ENCODE results near the gene PAGR1. TPM values are rescaled to one million over a fixed set of nuclear protein-coding genes. Genes with fewer than 3 reads are reported as not detected.

PAGR1 gene
- total and polyA plus RNA-seq, 2 of the 13 experiments (the other 11 are each of a cell fraction or from before 2014, with no cell fraction given) = 9.8 to 66.4 TPM

DNA sequence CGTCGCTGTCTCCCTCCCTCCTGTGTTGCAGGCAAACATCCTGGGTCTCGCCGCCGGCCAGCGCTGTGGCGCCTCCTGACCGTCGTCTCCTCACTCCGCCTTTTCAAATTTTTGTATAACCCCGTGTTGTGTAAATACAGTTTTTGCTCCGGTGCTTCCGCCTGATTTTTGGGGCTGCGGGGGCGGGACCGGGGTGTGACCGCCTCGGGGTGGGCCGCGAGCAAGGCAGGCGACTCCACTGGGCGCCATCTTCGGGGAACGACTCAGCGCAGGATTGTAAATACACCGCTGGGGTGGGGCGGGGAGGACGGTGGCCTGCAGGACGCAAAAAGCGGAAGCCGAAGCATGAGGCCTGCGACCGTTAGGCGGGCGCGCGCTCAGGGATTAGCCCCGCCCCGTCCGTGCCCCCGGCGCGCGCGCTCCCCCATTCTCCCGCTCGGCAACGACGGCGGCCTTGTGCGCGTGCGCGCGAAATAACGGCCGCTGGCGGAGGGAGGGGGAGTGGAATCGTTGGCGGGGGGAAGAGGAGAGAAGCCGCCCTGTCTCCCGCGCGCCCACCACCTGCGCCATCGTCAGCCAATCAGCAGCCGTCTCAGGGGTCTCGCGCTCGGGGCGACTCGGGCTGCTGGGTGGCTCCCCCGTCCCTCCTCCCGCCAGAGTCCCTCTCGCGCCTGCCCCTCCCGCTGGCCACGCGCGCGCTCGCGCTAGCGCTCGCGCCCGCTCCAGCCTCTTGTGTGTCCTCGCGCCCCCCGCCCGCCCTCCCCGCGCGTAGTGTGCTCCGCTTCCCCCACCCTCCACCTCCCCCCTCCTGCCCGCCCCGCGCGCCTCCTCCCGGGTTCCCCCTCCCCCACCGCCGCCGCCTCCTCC, 10.5 kb upstream of the PAGR1 start (continued):
- TF ChIP-seq ELF4 (CRISPR knock-in tag; IDR thresholded peaks at IDR 0.05; ENCODE audit: borderline replicate concordance) (0 out of 2 replicates have a peak, but pooled peaks have one; percentile 46), HDAC2 (CRISPR knock-in tag; IDR thresholded peaks at IDR 0.05) (peak; percentile 82), ZBTB21 (CRISPR knock-in tag; IDR thresholded peaks at IDR 0.05) (0 out of 2 replicates have a peak, but pooled peaks have one; percentile 25), KAT2B (IDR thresholded peaks at IDR 0.05; ENCODE audit: borderline replicate concordance, low read depth, low read length) (no peak), HOXA7 (CRISPR knock-in tag; IDR thresholded peaks at IDR 0.05) (no peak), NR1H2 (CRISPR knock-in tag; IDR thresholded peaks at IDR 0.05; ENCODE audit: borderline replicate concordance, low read depth) (no peak), ETV6 (CRISPR knock-in tag; conservative IDR thresholded peaks at IDR 0.05) (peak; percentile 81; the same call in 1 of the 2 replicates), THAP11 (CRISPR knock-in tag; IDR thresholded peaks at IDR 0.05) (peak; percentile 94), ZBTB3 (CRISPR knock-in tag; IDR thresholded peaks at IDR 0.05; ENCODE audit: borderline replicate concordance, low read depth) (peak; percentile 59; the same call in 1 of the 2 replicates), FOXM1 (CRISPR knock-in tag; IDR thresholded peaks at IDR 0.05) (0 out of 2 replicates have a peak, but pooled peaks have one; percentile 79), NFATC3 (CRISPR knock-in tag; IDR thresholded peaks at IDR 0.05) (peak; percentile 61; the same call in 1 of the 2 replicates), ZNF781 (CRISPR knock-in tag; IDR thresholded peaks at IDR 0.05; ENCODE audit: borderline replicate concordance, not compliant biosample characterization) (peak; percentile 76), GATAD2A (CRISPR knock-in tag; IDR thresholded peaks at IDR 0.05) (peak; percentile 81), POLR2A (IDR thresholded peaks at IDR 0.05; ENCODE audit: insufficient read depth in 1 of 2, low read depth in 2 of 2, low read length in 2 of 2) (peak in 1 of 2 experiments; percentile 82; a peak in 2 of 4 replicates), GABPB1 (CRISPR knock-in tag; IDR thresholded peaks at IDR 0.05) (peak; percentile 92), HDAC6 (IDR thresholded peaks at IDR 0.05; ENCODE audit: low read depth, low read length) (no peak), ZBTB42 (CRISPR knock-in tag; IDR thresholded peaks at IDR 0.05) (peak; percentile 80; the same call in 1 of the 2 replicates)
- TF ChIP-seq, protein P1, sequence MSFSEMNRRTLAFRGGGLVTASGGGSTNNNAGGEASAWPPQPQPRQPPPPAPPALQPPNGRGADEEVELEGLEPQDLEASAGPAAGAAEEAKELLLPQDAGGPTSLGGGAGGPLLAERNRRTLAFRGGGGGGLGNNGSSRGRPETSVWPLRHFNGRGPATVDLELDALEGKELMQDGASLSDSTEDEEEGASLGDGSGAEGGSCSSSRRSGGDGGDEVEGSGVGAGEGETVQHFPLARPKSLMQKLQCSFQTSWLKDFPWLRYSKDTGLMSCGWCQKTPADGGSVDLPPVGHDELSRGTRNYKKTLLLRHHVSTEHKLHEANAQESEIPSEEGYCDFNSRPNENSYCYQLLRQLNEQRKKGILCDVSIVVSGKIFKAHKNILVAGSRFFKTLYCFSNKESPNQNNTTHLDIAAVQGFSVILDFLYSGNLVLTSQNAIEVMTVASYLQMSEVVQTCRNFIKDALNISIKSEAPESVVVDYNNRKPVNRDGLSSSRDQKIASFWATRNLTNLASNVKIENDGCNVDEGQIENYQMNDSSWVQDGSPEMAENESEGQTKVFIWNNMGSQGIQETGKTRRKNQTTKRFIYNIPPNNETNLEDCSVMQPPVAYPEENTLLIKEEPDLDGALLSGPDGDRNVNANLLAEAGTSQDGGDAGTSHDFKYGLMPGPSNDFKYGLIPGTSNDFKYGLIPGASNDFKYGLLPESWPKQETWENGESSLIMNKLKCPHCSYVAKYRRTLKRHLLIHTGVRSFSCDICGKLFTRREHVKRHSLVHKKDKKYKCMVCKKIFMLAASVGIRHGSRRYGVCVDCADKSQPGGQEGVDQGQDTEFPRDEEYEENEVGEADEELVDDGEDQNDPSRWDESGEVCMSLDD (CRISPR knock-in tag; IDR thresholded peaks at IDR 0.05; ENCODE audit: borderline replicate concordance) = peak; percentile 89
- TF ChIP-seq, protein P2, sequence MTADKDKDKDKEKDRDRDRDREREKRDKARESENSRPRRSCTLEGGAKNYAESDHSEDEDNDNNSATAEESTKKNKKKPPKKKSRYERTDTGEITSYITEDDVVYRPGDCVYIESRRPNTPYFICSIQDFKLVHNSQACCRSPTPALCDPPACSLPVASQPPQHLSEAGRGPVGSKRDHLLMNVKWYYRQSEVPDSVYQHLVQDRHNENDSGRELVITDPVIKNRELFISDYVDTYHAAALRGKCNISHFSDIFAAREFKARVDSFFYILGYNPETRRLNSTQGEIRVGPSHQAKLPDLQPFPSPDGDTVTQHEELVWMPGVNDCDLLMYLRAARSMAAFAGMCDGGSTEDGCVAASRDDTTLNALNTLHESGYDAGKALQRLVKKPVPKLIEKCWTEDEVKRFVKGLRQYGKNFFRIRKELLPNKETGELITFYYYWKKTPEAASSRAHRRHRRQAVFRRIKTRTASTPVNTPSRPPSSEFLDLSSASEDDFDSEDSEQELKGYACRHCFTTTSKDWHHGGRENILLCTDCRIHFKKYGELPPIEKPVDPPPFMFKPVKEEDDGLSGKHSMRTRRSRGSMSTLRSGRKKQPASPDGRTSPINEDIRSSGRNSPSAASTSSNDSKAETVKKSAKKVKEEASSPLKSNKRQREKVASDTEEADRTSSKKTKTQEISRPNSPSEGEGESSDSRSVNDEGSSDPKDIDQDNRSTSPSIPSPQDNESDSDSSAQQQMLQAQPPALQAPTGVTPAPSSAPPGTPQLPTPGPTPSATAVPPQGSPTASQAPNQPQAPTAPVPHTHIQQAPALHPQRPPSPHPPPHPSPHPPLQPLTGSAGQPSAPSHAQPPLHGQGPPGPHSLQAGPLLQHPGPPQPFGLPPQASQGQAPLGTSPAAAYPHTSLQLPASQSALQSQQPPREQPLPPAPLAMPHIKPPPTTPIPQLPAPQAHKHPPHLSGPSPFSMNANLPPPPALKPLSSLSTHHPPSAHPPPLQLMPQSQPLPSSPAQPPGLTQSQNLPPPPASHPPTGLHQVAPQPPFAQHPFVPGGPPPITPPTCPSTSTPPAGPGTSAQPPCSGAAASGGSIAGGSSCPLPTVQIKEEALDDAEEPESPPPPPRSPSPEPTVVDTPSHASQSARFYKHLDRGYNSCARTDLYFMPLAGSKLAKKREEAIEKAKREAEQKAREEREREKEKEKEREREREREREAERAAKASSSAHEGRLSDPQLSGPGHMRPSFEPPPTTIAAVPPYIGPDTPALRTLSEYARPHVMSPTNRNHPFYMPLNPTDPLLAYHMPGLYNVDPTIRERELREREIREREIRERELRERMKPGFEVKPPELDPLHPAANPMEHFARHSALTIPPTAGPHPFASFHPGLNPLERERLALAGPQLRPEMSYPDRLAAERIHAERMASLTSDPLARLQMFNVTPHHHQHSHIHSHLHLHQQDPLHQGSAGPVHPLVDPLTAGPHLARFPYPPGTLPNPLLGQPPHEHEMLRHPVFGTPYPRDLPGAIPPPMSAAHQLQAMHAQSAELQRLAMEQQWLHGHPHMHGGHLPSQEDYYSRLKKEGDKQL (CRISPR knock-in tag; IDR thresholded peaks at IDR 0.05; ENCODE audit: low read depth) = no peak; the same call in 1 of the 2 replicates
- TF ChIP-seq, protein P3, sequence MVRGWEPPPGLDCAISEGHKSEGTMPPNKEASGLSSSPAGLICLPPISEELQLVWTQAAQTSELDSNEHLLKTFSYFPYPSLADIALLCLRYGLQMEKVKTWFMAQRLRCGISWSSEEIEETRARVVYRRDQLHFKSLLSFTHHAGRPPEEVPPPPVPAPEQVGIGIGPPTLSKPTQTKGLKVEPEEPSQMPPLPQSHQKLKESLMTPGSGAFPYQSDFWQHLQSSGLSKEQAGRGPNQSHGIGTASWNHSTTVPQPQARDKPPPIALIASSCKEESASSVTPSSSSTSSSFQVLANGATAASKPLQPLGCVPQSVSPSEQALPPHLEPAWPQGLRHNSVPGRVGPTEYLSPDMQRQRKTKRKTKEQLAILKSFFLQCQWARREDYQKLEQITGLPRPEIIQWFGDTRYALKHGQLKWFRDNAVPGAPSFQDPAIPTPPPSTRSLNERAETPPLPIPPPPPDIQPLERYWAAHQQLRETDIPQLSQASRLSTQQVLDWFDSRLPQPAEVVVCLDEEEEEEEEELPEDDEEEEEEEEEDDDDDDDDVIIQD (CRISPR knock-in tag; IDR thresholded peaks at IDR 0.05; ENCODE audit: low read depth) = peak; percentile 51; the same call in 1 of the 2 replicates

Measured in HepG2 (cell line).